GM12878 (cell line): ENCODE data around the gene GALNT17. TPM values are rescaled to one million over a fixed set of nuclear protein-coding genes. Genes with fewer than 3 reads are reported as not detected.

ENCODE experiments used
- ATAC-seq: fragments of 200-7000 bp; cut with Tn5 transposase; 3 replicates; pipeline ENCODE4 v1.9.1; 2020; ENCODE audit warnings: mild to moderate bottlenecking, moderate library complexity
- BruUV-seq: library from RNA; stranded (reverse); fragments of 400-500 nt; replicated peaks from 2 replicates; lab custom pipeline; 2021; lab: Mats Ljungman, UMichigan
- CTCF ChIA-PET: fragments of 300-600 bp; sonication (Branson Sonifier 250); formaldehyde crosslinking; extraction: SDS; loops from one replicate; lab custom pipeline; 2021; ENCODE audit warnings: inconsistent platforms; lab: Yijun Ruan, JAX
- POLR2A ChIA-PET: fragments of 350-600 bp; formaldehyde crosslinking; extraction: SDS; loops from one replicate; lab custom pipeline; 2021; ENCODE audit warnings: inconsistent platforms; lab: Charles Lee
- RAD21 ChIA-PET: fragments of 300-600 bp; sonication (Branson Sonifier 250); formaldehyde crosslinking; loops from one replicate; lab custom pipeline; 2023; ENCODE audit warnings: antibody characterized with exemption; ENCODE audit not compliant: unreplicated experiment; lab: Charles Lee
- SMC1A ChIA-PET: fragments of 300-600 bp; sonication (Branson Sonifier 250); formaldehyde crosslinking; loops from one replicate; lab custom pipeline; 2023; ENCODE audit not compliant: unreplicated experiment, uncharacterized antibody; lab: Charles Lee
- DNase-seq: peaks from one replicate; pipeline ENCODE4 v3.0.0-alpha.2; 2011; ENCODE audit warnings: low read depth, low spot score
- FAIRE-seq: peaks from 3 replicates; lab custom pipeline; 2011; peaks lifted over from hg19 to GRCh38; lab: Jason Lieb, UNC
- H2AFZ ChIP-seq: 2 replicates; pipeline ENCODE4 v1.6.0; 2011; ENCODE audit warnings: low read depth, low read length, control low read depth; ENCODE audit not compliant: control insufficient read depth
- H3K27ac ChIP-seq: 2 replicates; pipeline ENCODE4 v1.5.1; 2011; ENCODE audit warnings: control low read depth; ENCODE audit not compliant: control insufficient read depth, insufficient read depth
- H3K27me3 ChIP-seq, 2 experiments: replicated peaks in 1 of 2; 2 replicates each; pipeline versions ENCODE4 v1.6.0 to v1.6.1; 2011; ENCODE audit warnings: low read length in 1 of 2; ENCODE audit not compliant: control insufficient read depth in 2 of 2, insufficient read depth in 2 of 2
- H3K36me3 ChIP-seq, 2 experiments: 2 replicates each; pipeline ENCODE4 v1.5.1; 2011; ENCODE audit warnings: low read length in 1 of 2; ENCODE audit not compliant: control insufficient read depth in 2 of 2, insufficient read depth in 2 of 2
- H3K4me1 ChIP-seq: 2 replicates; pipeline ENCODE4 v1.6.1; 2011; ENCODE audit warnings: mild to moderate bottlenecking, low read length, moderate library complexity, mixed read lengths; ENCODE audit not compliant: control insufficient read depth, insufficient read depth
- H3K4me2 ChIP-seq: 2 replicates; pipeline ENCODE4 v1.6.0; 2011; ENCODE audit warnings: control low read depth; ENCODE audit not compliant: control insufficient read depth, insufficient read depth
- H3K4me3 ChIP-seq: fragments of 200-600 bp; sonication (generic); 2 replicates; pipeline ENCODE4 v1.5.1; 2016
- H3K79me2 ChIP-seq: 2 replicates; pipeline ENCODE4 v1.6.0; 2011; ENCODE audit warnings: low read length; ENCODE audit not compliant: control insufficient read depth, insufficient read depth
- H3K9ac ChIP-seq: 2 replicates; pipeline ENCODE4 v1.8.0; 2011; ENCODE audit warnings: low read length, control low read depth, mixed read lengths; ENCODE audit not compliant: control insufficient read depth, insufficient read depth
- H3K9me3 ChIP-seq: replicated peaks from 3 replicates; pipeline ENCODE4 v1.5.1; 2011; ENCODE audit warnings: mild to moderate bottlenecking, low read length; ENCODE audit not compliant: control insufficient read depth, insufficient read depth
- H4K20me1 ChIP-seq: 2 replicates; pipeline ENCODE4 v1.6.0; 2011; ENCODE audit not compliant: control insufficient read depth, insufficient read depth
- EED ChIP-seq: sonication (generic); IDR thresholded peaks from 2 replicates; pipeline ENCODE4 v1.6.1; 2016; ENCODE audit warnings: antibody characterized with exemption, low read depth
- FOXK2 ChIP-seq: fragments of 450-650 bp; IDR thresholded peaks from 2 replicates; pipeline ENCODE4 v1.6.1; 2017; ENCODE audit warnings: mild to moderate bottlenecking, moderate library complexity
- HDAC2 ChIP-seq: fragments of 200-600 bp; sonication (generic); IDR thresholded peaks from 2 replicates; pipeline ENCODE4 v1.6.1; 2017
- KAT2A ChIP-seq: conservative IDR thresholded peaks from 2 replicates; pipeline ENCODE4 v1.6.1; 2011; ENCODE audit warnings: low read depth, low read length; ENCODE audit not compliant: control insufficient read depth
- KDM1A ChIP-seq: fragments of 200-600 bp; sonication (generic); IDR thresholded peaks from 2 replicates; pipeline ENCODE4 v1.6.1; 2016; ENCODE audit warnings: borderline replicate concordance
- NFIC ChIP-seq: IDR thresholded peaks from 2 replicates; pipeline ENCODE4 v1.6.1; 2012; ENCODE audit warnings: low read depth, mild to moderate bottlenecking, inconsistent platforms, low read length, moderate library complexity
- SMARCA5 ChIP-seq: fragments of 450-650 bp; IDR thresholded peaks from 2 replicates; pipeline ENCODE4 v1.6.1; 2017; ENCODE audit warnings: mild to moderate bottlenecking
- TAF1 ChIP-seq: IDR thresholded peaks from 2 replicates; pipeline ENCODE4 v1.6.1; 2011; ENCODE audit warnings: mild to moderate bottlenecking, low read depth, low read length, borderline replicate concordance
- TBL1XR1 ChIP-seq: IDR thresholded peaks from 2 replicates; pipeline ENCODE4 v1.6.1; 2012; ENCODE audit warnings: low read depth, low read length, improper control_type of control experiment
- WGBS: methylation state at CpG from one replicate; pipeline ENCODE4 v1.1.6; 2016; ENCODE audit warnings: low lambda C conversion rate; ENCODE audit not compliant: insufficient replicate concordance, insufficient coverage; ENCODE audit errors: missing lambda C conversion rate; 5-methylcytosine and 5-hydroxymethylcytosine counted together
- in situ Hi-C: fragments of 300-500 bp; cut with MboI; formaldehyde crosslinking; loops from 9 replicates; pipeline ENCODE4 v1.14.3; 2018; ENCODE audit warnings: mixed read lengths
- intact Hi-C: fragments of 100-400 bp; cut with micrococcal nuclease; formaldehyde crosslinking; loops from one replicate; pipeline ENCODE4 v1.14.2; 2022; ENCODE audit not compliant: unreplicated experiment
- polyA plus RNA-seq, 11 experiments: library from polyadenylated mRNA; depleted of rRNA in 4 of 11; unstranded in 6 of 11; stranded (reverse) in 5 of 11; fragments of >200 nt; fragmentation: Nextera tagmentation in 4 of 11; fragmentation: Illumina TruSeq in 1 of 11; extraction: Ambion mirVana in 4 of 11; extraction: Trizol in 1 of 11; gene quantifications; 1 replicate in 1 of 11; 2 replicates in 10 of 11; pipeline versions ENCODE4 v1.2.1 to v1.2.3, GENCODE V29; 2011 to 2016; ENCODE audit warnings: inconsistent platforms in 2 of 11, missing spikeins in 2 of 11, low read depth in 1 of 11
- total RNA-seq, 4 experiments: library from RNA; depleted of rRNA in 3 of 4; stranded (reverse); fragments of >200 nt in 3 of 4; fragmentation: Illumina TruSeq in 1 of 4; extraction: Trizol in 1 of 4; gene quantifications; 2 replicates each; pipeline versions ENCODE4 v1.2.1 to v1.2.3, GENCODE V29; 2013 to 2021
- TF ChIP-seq, protein P1 (sequence below): fragments of 450-650 bp; IDR thresholded peaks from 2 replicates; pipeline ENCODE4 v1.6.1; 2017; ENCODE audit warnings: borderline replicate concordance
- TF ChIP-seq, protein P2 (sequence below): fragments of 450-650 bp; IDR thresholded peaks from 2 replicates; pipeline ENCODE4 v1.6.1; 2017; ENCODE audit warnings: antibody characterized with exemption, mild to moderate bottlenecking, moderate library complexity
- TF ChIP-seq, protein P3 (sequence below): fragments of 450-650 bp; formaldehyde crosslinking; IDR thresholded peaks from 2 replicates; pipeline ENCODE4 v1.4.0; 2022; ENCODE audit warnings: mild to moderate bottlenecking, moderate library complexity

Gene GALNT17
- total and polyA plus RNA-seq, 10 of the 15 experiments (the other 5 are each of a cell fraction or from before 2014, with no cell fraction given) = 0.12 to 0.15 TPM; not detected in 8

DNA sequence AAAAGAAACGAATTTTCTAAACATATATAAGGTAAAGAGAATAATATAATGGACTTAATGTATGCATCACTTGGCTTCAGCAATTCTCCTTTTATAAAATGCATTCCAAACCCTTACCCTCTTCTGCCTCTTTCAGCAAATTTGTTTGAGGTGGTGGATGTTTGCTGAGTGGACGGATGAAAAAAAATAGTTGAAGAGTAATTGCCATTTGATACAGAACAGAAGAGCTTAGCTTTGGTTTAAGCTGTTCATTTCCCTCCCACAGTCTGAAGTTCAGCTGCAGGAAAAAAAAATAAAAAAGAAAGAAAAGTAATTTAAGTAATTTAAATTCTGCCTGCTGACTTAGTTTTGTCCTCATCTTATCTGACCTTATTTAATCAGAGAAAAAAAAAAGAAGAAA, 138.6 kb downstream of the GALNT17 start:
- in situ Hi-C loops (no loop called here), intact Hi-C loops (no loop called here)
- Histone ChIP-seq H3K4me3 (no peak overlapping the region), H3K4me1 (no peaks in the 10 kb centered on the region), H2AFZ (no peak overlapping the region), H3K9me3 (no peaks in the 10 kb centered on the region; the same call in 2 of the 3 replicates), H3K79me2 (no peaks in the 10 kb centered on the region), H3K9ac (no peak overlapping the region), H3K4me2 (no peak overlapping the region), H4K20me1 (no peaks in the 10 kb centered on the region), H3K36me3 (no peaks in the 10 kb centered on the region), H3K27me3 (no peaks in the 10 kb centered on the region), H3K27ac (no peak overlapping the region)
- RAD21 ChIA-PET = no interaction called here
- BruUV-seq = no TSS peak
- no peak for DNase-seq
- WGBS = 0% methylated on average over 2 of the region's 2 CpGs
- TF ChIP-seq, protein P1, sequence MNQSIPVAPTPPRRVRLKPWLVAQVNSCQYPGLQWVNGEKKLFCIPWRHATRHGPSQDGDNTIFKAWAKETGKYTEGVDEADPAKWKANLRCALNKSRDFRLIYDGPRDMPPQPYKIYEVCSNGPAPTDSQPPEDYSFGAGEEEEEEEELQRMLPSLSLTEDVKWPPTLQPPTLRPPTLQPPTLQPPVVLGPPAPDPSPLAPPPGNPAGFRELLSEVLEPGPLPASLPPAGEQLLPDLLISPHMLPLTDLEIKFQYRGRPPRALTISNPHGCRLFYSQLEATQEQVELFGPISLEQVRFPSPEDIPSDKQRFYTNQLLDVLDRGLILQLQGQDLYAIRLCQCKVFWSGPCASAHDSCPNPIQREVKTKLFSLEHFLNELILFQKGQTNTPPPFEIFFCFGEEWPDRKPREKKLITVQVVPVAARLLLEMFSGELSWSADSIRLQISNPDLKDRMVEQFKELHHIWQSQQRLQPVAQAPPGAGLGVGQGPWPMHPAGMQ = no peak
- TF ChIP-seq FOXK2 (no peak), TBL1XR1 (no peak), NFIC (no peak), SMARCA5 (no peak), KAT2A (no peak), EED (no peak), KDM1A (no peak), TAF1 (no peak), HDAC2 (no peak)
- TF ChIP-seq, protein P2, sequence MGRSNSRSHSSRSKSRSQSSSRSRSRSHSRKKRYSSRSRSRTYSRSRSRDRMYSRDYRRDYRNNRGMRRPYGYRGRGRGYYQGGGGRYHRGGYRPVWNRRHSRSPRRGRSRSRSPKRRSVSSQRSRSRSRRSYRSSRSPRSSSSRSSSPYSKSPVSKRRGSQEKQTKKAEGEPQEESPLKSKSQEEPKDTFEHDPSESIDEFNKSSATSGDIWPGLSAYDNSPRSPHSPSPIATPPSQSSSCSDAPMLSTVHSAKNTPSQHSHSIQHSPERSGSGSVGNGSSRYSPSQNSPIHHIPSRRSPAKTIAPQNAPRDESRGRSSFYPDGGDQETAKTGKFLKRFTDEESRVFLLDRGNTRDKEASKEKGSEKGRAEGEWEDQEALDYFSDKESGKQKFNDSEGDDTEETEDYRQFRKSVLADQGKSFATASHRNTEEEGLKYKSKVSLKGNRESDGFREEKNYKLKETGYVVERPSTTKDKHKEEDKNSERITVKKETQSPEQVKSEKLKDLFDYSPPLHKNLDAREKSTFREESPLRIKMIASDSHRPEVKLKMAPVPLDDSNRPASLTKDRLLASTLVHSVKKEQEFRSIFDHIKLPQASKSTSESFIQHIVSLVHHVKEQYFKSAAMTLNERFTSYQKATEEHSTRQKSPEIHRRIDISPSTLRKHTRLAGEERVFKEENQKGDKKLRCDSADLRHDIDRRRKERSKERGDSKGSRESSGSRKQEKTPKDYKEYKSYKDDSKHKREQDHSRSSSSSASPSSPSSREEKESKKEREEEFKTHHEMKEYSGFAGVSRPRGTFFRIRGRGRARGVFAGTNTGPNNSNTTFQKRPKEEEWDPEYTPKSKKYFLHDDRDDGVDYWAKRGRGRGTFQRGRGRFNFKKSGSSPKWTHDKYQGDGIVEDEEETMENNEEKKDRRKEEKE = no peak
- TF ChIP-seq, protein P3, sequence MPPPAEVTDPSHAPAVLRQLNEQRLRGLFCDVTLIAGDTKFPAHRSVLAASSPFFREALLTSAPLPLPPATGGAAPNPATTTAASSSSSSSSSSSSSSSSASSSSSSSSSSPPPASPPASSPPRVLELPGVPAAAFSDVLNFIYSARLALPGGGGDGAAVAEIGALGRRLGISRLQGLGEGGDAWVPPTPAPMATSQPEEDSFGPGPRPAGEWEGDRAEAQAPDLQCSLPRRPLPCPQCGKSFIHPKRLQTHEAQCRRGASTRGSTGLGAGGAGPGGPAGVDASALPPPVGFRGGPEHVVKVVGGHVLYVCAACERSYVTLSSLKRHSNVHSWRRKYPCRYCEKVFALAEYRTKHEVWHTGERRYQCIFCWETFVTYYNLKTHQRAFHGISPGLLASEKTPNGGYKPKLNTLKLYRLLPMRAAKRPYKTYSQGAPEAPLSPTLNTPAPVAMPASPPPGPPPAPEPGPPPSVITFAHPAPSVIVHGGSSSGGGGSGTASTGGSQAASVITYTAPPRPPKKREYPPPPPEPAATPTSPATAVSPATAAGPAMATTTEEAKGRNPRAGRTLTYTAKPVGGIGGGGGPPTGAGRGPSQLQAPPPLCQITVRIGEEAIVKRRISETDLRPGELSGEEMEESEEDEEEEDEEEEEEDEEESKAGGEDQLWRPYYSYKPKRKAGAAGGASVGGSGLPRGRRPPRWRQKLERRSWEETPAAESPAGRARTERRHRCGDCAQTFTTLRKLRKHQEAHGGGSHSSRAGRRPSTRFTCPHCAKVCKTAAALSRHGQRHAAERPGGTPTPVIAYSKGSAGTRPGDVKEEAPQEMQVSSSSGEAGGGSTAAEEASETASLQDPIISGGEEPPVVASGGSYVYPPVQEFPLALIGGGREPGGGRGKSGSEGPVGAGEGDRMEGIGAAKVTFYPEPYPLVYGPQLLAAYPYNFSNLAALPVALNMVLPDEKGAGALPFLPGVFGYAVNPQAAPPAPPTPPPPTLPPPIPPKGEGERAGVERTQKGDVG = no peak
- POLR2A ChIA-PET = interaction anchor here (0.6 kb wide), 1 partner anchor 1180 kb away, joined by 4 read pairs; no protein-coding TSS in a partner anchor
- no peak for ATAC-seq
- CTCF ChIA-PET = no interaction called here
- no peak for FAIRE-seq
- SMC1A ChIA-PET = no interaction called here
